Thoracic aorta endothelial cell (primary cell): Measurements from ENCODE around the gene RAB13. TPM values are rescaled to one million over a fixed set of nuclear protein-coding genes. Genes with fewer than 3 reads are reported as not detected.

Experiments
- small RNA-seq: library from RNA; depleted of rRNA; stranded (forward); fragments of <200 nt; gene quantifications from one replicate; pipeline ENCODE3, GENCODE V24; 2012
- total RNA-seq: library from RNA; depleted of rRNA; stranded (reverse); fragments of >200 nt; gene quantifications from 2 replicates; pipeline ENCODE4 v1.2.3, GENCODE V29; 2012

The RAB13 gene
- 53.6 and 57.3 TPM in 2 replicates for total RNA-seq

GRCh38 chr1:153985941-153986761, at the start of gene RAB13:
TSS of gene RAB13 (minus strand) at chr1:153986339. CDS start at chr1:153986236, 103 bp downstream.

DNA sequence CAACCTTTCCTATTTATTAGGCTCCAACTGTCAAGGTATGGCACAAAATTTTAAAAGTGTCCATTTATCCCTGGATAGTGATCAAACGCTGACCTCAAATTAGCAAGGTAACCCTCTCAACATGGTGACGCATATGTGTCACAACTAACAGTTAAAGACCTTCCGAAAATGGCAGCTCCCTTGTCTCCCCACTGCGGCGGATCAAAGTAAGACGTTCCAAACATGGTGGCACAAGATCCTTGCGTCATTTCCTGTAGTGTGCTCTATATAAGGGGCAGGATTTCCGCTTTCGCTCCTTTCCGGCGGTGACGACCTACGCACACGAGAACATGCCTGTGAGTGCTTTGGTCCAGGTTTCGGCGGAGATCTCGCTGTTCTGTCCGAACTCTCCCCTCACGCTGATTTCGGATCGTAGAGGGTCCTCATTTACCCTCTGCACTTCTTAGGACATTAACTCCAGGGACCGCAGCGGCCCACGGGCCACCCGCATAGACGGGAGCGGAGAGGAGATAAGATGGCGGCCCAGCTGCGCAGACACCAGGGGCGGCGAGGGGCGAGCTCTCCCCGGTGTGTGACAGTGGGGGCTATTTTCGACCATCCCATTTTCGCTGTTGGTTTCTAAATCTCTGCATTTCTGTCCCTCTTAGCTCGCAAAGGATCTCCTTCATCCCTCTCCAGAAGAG, 4.5 kb upstream of the RAB13 start, which contains the start of gene RPS27:
Gene RPS27, plus strand, starts transcription at position 295 of the 683 bp plus-strand sequence. Its CDS starts 35 bp downstream, at position 330.

GRCh38 chr1:153977250-153978240, 8.6 kb downstream of the RAB13 start, which contains the start of gene JTB:
TSS of gene JTB (minus strand) at chr1:153977674. CDS start at chr1:153977252, 422 bp downstream.

DNA sequence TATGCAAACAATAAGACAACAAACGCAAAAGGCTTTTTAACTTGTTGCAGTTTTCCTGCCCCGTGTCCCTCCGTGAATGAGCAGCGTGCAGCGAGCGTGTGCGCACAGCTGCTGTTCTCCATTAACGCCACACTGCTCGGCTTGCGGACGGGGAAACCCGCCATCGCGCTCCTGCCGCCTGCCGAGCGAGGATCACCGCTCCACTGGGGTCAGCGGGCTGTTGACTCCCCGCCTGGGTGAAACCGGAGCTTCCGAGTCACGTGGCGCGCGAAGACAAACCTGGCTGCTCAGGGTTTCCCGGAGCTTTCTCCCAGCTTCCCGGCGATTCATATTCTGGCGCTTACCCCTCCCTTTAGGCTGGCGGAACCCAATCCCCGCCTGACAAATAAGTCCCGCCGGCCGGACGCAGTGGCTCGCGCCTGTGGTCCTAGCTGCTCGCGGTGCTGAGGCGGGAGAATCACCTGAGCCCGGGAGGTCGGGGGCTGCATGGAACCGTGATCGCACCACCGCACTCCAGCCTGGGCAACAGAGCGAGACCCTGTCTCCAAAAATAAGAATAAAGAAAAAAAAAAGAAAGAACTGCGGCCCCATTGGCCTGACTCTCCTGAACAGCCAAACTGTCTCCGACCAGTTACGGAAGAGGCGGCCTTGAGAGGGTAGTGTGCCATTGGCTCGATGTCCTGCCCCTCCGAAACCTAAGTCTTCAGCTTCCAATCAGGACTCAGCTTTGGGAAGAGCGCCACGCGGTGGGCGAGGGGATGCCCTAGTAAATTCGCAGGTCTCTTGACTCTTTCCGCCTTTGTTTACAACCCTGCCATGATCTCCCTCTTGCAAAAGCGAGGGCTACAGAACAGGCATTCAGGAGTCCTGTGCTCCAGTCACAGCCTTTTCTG, 18.8 kb downstream of the RAB13 start, which contains the start of gene CREB3L4:
Gene CREB3L4, plus strand, starts transcription at position 796 of the 893 bp plus-strand sequence. CDS start 624 bp downstream, outside the sequence.

DNA sequence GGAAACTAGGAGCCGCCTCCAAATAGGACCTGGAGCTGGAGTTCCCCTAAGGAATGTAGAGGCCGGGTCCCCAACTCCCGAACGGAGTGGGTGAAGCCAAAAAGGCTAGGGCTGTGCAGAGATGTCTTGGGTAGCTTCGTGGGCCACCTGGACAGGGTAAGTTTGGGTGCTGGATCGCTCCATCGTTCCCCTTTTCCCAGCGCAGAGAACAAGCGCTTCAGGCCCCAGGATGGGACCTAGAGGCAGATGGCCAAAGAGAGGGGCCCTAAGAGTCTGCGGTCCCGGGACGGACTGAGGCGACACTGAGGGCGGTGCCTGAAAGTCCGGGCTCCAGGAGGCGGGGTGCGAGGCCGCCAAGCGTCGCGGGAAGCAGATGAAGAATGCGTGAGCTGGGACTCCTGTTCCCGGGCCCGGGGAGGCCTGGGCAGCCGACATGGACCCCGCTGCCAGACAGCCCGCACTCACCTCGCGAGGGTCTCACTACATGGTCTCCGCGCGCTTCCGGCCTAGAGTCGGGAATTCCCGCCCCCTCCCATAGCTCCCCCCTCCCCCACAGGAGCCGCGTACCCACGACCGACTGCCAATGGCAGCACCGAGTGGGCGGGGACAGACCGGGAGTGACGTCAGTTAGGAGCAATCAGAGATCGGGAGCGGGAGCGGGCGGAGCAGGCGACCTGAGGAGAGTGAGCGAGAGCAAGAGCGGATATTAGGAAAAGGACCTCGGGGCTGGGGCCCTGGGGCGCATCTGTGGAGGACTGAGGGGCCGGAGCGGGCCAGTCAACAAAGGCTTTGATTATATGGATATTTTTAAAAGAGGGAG, 22.9 kb downstream of the RAB13 start, which contains the start of gene SLC39A1:
Gene SLC39A1, minus strand, starts transcription at position 508 of the 820 bp plus-strand sequence. CDS start 822 bp downstream, outside the sequence.

DNA sequence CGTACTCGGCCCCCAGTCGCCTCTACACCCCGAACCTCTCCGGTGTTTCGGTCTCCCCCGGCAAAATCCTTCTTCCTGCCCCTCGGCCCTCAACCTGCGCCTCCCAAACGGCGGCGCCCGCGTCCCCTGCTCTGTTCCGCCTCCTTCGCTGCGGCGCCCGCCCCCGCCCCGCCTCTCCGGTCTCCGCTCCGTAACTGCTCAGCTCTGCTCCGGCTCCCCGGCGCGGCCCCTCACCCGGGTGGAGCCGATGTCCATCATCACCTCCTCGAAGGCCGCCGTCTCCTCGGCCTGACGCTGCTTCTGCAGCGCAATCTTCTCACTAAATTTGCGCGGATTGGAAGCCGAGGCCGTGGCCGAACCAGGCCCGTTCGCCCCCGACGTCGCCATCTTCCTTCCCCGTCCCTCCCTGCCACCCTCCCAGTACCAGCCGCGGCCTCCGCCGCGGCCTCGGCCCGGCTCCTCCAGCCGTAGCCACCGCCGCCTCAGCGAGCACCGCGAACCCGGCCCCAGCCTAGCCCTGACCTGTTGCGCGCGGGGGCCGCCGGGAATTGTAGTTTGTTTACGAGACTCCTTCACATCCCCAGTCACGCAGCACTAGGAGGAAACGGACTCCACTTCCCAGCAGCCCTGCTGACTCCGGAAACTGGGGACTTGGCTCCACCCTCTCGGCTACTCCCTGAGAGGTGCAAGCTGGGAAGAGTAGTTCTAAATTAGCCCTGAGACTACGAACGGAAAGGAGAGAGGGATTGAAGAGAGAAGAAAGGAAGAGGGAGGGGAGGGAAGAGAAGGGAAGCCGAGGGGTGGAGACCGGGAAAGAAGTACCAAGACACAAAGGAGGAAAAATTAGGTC, 27.8 kb downstream of the RAB13 start, which contains the start of gene CRTC2:
Gene CRTC2, minus strand, starts transcription at position 502 of the 850 bp plus-strand sequence. Its CDS starts 115 bp downstream, at position 387.

GRCh38 chr1:153946622-153947241, 39.4 kb downstream of the RAB13 start, which contains the start of gene DENND4B:
TSS of gene DENND4B (minus strand) at chr1:153946718. CDS start at chr1:153944374, 2,344 bp downstream.

Small RNA genes within 50 kb of the gene (small RNA-seq; reads per million reads assigned to genes)
- gene MIR6737: not detected

Other genes starting within 250 kb of the RAB13 start
- gene SLC27A3, start 210.9 kb downstream of the RAB13 start, total RNA-seq: 14.9 and 19.1 TPM in 2 replicates
- gene GATAD2B, start 63.4 kb downstream of the RAB13 start, total RNA-seq: 14.9 and 18.8 TPM in 2 replicates
- 27.7 and 28.6 TPM in 2 replicates for gene DENND4B, start 39.6 kb downstream of the RAB13 start, total RNA-seq
- gene CRTC2, start 27.7 kb downstream of the RAB13 start, total RNA-seq: 8.0 and 9.8 TPM in 2 replicates
- 71.1 and 78.7 TPM in 2 replicates for gene SLC39A1, start 22.8 kb downstream of the RAB13 start, total RNA-seq
- 6.0 and 8.7 TPM in 2 replicates for gene CREB3L4, start 18.4 kb downstream of the RAB13 start, total RNA-seq
- gene JTB, start 8.7 kb downstream of the RAB13 start, total RNA-seq: 105 and 116 TPM in 2 replicates
- gene RPS27, start 4.4 kb upstream of the RAB13 start, total RNA-seq: 924 and 1,104 TPM in 2 replicates
- gene NUP210L, start 168.7 kb upstream of the RAB13 start, total RNA-seq: under 0.01 and 0.07 TPM in 2 replicates
- 1,072 and 1,222 TPM in 2 replicates for gene TPM3, start 205.8 kb upstream of the RAB13 start, total RNA-seq
- gene CFAP141, start 220.0 kb upstream of the RAB13 start, total RNA-seq: not detected in 2 replicates
- gene UBAP2L, start 234.6 kb upstream of the RAB13 start, total RNA-seq: 147 and 155 TPM in 2 replicates